GM18511 (cell line): ENCODE data around the gene CAB39.
A peak's percentile ranks its signal among the peaks of the same experiment; 100 is the strongest.

Experiments used
- ATAC-seq: cut with Tn5 transposase; IDR thresholded peaks from one replicate; pipeline ENCODE4 v1.9.1; 2021; ENCODE audit warnings: mild to moderate bottlenecking, moderate library complexity; ENCODE audit not compliant: unreplicated experiment

The CAB39 gene

DNA sequence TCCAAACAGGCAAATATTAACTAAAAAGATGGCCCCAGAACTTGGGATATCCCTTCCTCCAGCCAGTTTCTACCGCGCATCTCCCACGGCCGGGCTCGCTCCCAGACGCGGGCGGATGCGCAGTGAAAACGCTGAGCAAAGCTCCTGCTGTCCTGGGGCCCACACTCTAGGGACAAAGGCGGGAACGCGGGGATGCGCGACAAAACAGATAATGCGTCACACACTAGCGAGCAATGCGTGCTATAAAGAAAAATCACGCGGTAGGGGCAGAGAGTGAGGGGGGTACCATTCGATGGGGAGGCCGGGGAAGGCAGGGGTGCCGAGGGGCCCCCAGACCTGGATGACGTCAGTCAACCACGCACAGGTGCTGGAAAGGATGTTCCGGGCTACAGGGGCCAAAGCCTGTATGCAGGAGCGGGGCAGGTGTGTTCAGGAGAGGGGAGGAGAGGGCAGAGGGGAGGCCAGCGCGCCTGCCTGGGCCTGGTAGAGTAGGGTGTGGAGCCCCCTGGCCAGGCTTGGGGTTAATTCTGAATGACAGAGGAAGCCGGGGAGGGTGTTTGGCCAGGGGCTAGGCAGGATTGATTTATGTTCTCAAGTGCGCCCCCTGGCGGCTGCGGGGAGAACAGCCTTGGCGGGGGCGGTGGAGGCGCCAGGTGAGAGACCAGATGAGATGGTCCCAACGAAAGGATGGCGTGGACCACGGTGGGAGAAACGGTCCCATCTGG, 137.2 kb downstream of the CAB39 start:
- no peak for ATAC-seq

DNA sequence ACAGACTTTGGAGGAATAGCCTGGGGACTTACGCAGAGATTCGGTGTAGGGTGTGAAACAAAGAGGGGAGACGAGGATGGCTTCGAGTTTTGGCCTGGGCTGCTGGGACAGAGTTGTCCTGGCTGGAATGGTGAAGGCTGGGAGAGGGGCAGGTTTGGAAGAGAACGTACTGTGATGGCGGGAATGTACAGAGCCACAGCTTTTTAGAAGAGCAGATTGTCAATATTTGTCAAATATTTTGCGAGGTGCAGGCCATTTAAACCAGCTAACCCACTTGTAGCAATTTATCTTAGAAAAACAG, 137.7 kb downstream of the CAB39 start:
- ATAC-seq, result no peak

DNA sequence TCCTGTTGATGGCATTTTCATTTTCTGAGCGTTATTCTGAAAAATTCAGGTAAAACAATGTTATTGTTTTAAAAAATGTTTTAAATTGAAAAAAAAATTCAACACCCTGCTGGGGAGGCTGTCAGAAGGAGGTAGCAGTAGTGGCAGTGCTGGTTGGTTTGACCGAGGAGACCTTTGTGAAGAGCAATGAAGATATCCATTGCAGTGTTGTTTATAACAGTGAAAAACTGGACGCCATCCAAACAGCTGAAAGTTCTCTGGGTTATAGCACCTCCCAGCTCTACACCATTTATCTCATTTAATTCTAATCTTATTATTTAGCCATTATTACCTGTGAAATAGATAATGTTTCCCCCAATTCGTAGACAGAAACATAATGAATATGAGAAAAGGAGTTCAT, 139.5 kb downstream of the CAB39 start:
- ATAC-seq, result no peak

DNA sequence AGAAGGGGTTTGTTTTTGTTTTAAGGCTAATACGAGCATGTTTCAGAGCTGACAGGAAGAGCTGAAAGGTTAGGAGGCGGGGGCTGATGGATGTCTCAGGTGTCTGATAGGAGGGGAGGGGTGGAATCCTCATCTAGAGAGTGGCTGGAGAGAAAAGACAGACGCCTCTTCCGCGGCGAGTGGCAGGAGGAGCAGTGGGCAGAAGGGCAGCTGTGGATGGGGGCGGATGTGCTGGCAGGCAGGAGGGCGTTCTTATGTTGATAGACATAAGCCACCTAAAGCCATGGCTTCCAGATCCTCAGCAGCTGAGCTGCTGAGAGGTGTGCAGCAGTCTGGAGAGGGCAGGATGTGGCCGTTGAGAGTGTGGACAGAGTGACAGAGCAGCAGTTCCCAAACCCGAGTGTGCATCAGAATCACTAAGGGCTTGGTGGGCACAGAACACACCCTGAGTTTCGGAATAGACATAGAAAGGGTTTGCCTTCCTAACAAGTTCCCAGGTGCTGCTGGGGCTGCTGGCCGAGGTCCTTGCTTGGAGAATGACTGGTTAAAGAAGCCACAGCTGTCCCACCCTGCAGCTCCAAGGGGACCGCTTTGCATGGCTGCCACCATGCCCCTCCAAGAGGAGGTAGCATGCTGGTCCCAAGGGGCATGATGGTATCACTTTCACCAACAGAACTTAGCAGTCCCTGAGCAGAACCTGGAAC, 149.1 kb downstream of the CAB39 start:
- ATAC-seq, result no peak

DNA sequence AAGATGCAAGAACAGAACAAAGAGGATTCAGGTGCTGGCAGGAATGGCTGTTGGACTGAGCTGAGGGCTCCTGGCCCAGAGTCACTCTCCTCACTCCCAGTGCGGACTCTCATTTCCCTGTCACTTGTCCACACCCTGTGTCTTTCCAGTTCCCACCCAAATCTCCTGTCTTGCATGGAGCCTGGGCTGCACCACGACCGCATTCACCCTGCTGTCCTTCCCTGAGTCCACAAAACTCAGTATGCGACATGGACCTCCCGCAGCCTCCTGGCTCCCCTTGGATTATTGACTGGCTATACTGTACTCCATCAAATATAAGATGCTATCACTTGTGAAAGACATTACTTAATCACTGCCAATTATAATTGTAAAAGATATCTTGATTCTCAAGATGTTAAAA, 149.7 kb downstream of the CAB39 start:
- no peak for ATAC-seq

DNA sequence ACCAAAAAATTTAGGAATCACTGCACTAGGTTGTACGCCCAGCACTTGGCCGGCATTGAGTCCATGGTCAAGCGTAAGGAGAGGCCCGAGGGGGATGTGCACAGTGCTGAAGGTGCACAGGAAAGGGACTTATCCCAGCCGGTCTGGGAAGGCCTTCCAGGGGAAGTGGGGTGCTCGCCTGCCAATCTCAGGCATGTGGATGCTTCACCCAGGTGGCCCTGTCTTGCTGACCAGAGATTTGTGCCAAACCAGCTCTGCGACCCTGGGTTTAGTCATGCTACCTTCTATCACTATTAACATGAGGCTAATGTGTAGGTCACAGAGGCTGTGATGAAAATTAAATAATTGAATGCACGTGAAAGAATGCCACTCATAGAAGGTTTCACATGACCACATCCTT, 150.4 kb downstream of the CAB39 start:
- ATAC-seq, result no peak

DNA sequence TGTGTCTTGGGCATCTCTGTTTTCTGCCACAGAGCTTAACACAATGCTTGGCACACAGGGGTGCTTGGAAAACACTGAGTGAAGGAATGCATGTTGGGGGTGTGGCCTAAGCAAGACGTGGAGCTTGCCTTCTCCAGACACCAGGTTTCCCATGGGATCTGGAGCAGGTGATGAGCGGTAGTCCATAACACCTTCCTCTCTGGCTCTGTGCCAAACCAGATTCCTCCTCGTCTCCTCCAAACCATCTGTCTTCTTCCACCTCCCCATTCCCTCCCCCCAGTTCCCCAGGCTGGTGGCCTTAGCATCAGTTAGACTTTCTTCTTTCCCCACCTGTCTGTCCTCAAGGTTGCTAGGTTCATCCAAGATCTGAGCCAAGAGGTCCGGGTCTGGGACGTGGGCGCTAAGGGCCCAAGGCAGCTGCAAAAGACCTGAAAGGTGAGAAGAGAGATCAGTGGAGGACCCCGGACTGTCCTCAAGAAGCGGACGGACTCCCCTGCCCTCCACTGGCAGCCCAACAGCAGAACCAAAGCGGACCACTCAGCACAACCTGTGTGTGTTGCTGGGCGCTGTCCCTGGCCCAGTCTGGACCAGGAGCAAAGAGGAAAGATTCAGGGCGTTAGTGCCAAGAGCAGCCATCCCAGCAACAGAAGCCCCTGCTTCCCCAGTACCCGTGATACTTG, 150.9 kb downstream of the CAB39 start:
- ATAC-seq, result no peak

DNA sequence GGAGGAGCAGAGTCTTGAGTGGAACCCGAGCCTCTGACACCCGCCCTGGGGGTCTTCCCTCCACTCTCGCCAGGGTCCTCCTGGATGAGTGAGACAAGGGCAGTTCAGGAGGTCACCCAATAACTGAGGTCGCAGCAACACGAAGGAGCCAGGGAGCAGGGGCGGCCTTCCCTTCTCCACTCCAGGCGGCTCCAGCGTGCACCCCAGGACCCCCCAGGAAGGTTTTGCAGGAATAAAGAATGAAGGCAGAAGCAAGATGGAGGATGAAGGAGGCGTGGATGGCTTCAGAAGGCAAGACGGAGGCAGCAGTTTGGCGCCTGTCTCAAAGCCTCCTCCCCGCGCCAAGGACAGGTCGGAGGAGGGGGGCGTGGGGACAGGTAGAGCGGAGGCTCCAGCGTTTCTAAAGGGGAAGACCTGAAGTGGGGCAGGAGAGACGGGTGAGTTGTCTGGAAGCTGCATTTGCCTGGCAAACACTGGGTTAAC, 151.5 kb downstream of the CAB39 start:
- no peak for ATAC-seq

DNA sequence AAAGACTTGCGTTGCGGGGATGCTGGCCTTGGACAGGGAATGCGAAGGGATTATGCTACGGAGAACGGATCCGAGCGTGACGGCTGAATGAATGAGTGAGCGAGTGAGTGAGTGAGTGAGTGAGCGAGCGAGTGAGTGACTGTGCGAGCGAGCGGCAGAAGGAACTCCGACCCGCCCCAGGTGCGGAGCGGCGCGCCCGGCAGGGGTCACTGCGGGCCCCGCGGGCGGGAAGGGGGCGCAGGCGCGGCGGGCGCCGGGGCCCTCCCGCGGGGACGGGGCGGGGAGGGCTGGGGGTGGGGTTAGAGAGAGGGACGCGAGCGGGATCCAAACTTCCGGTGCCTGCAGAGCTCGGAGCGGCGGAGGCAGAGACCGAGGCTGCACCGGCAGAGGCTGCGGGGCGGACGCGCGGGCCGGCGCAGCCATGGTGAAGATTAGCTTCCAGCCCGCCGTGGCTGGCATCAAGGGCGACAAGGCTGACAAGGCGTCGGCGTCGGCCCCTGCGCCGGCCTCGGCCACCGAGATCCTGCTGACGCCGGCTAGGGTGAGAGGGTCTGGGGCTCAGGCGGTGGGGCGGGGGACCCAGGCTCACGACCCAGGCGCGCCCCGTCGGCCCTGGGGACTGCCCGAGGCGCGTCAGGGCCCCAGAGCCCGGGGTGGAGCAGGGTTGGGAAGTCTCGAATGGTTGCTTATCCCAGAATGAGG, 152.1 kb downstream of the CAB39 start, which contains the start of gene ITM2C:
Gene ITM2C, plus strand, starts transcription at position 338 of the 702 bp plus-strand sequence. Its CDS starts 84 bp downstream, at position 422.
- peak; percentile 75 for ATAC-seq

DNA sequence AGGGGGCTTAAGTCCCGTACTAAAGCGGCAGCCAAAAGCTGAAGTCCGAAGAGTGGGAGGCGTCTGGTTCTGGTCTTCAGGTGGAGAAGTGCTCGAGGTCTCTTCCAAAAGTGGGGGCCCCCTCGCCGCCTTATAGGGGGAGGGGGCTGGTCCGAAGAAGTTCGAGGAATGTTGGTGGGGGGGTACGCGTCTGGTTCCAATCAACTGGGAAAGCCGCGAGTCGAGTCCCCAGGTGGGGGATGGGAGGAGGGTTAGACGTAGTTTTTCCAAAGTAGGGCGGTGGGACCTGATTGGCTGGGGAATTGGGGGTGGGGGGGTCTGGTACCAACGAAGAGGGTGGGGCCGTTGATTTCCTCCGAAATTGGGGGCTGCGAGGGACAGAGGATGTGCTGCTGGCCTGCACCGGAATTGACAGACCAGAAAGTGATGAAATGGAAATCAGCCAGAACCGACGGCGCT, 152.7 kb downstream of the CAB39 start:
- no peak for ATAC-seq

DNA sequence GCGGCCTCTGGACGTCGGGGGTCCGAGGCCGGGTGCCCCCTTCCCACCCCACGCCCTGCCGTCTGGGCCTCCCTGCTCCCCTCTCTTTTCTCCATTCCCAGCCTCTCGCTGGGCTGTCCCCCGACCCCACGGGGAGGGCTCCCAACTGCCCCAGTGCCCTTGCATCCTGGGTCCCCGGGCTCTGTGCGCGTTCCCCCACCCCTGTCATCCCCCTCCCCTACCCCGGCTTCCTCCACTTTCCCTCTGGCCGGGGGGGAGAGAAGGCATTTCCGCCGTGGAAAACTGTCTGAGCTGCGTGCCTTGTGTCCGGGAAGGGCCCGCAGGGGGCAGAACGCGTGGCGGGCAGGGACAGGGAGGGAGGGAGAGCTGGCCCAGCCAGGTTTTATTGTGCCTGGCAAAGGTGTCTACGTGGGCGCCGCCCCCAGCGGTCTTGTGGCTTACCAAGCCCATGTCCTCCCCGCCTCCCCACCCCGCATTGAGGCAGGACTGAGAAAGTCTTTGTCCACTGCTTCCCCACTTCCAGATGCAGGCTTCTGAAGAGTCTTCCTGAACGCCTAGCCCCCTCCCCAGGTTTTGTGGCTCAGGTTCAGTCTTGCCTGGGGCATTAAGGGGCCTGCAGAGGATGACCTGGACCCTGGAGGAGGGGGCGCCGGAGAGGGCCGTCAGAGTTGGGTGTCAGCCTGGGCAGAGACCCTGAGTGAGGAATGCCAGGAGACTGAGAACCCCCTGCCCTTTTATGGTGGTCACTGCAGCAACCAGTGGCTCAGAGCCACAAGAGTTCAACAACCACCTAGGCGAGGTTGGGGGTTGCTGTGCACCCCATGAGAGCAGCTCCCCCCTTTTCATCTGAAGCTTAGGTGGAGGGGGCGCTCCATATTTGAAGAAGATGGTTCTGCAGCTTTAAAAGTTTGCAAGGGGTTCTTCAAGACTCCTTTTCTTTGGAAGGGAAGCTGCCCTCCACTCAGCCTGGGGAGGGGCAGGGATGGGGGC, 153.4 kb downstream of the CAB39 start:
- ATAC-seq, result no peak

DNA sequence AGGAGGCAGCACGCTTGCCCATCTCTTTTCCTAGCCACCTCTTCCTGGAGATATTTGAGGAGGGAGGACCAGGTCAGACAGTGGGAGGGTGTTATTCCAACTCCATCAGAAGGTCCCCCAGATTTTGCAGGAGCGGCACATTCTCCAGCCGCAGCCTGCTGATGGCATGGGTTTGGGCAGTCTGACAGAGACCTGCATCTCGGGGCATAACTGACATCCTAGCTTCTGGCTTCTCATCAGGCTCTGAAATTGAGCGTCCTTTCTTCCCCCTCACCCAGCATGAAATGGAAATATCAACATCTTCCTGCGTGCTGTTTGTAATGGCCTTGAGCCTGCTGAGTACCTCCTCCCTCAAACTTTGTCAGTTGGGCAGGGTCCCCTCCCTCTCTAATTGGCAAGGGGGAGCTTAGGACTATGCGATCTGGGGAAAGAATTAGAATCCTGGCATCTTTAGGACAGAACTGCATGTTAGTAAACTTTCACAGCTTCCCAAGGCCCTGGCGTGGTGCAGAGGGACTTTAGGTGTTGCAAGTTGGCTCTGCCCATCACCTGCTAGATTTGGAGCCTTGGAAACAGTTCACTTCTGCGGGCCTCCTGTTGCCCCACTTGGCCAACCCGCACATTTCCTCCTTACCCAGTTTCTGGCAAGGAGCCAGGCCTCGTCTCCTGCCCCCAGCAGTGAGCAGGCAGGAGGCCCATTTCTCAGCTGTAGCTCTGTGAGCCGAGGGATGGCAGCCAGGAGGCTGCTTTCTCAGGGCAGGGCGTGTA, 154.3 kb downstream of the CAB39 start:
- no peak for ATAC-seq

DNA sequence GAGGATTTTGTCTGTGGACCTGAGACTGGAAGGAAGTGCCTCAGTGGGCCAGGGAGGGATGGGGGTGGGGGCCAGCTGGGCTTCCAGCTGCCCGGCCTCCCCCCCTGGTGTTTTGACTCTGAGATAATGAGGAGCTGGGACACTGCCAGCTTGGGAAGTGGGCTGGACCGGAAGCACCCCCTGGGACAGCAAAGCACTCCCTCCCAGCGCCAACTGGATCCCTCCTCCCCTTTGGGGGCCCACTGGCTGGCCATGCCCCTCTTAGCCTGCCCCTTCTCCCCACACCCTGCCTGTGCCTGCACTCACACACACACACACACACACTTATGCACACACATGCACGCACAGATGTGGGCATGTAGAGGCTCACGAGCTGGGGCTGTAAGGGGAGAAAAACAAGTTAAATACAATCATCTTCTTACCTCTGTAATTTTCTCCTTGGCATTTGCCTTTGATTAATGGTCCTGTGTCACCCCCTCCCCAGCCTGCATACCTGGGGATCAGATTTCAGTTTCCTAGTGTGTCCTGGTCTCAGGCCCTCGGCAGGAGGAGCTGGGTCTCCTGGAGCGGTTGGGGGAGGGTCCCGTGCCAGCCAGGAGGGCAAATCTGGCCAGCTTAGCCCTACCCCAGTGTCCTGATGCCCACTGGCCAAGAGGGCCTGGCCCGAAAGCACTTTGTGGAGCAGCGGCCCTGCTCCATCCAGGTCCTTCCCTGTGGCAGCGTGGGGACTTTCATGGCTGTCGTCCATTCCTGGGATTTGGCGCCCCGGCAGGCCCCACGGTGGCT, 155.7 kb downstream of the CAB39 start:
- no peak for ATAC-seq

DNA sequence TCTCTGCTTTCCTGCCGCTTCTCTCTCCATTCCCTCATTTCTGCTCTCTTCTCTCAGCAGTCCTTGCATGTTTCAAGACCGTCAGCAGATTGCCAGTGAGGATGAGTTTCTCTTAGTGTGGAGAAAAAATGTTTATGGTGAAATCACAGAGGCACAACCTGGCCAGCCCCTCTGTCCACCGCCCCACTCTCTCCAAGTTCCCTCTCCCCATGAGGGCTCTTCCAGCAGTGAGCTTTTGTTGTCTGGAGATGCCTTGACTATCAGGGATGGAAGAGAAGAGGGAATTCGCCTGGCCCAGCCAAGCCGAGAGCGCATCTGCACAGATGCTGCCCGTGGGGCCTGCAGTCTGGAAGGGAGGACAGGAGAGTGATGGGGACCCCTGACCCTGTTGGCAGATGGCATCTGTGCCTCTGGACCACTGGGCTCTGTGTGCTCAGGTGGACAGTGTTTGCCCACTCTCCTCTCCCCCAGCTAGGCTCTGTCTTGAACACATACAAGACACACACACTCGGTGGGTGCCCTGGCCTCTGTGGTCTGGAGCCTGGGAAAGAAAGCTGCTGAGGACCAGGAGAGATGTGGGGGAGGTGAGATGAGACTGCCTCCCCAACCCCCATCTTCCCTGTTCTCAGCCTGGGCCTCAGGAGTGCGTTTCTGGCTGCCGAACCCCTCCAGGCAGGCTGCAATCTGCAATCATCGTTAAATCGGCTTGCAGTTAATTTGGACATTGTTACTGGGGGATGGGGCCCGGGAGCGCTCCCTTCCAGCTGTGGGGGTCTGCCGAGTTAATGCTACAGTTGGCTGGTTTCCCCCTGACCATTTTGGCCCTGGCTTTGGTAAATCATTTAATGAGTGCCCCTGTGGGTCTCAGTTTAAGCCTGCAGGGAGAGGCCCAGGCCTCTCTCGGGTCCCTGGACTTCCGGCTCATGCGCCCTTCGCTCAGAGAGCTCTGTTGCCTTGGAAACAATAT, 156.6 kb downstream of the CAB39 start:
- no peak for ATAC-seq

DNA sequence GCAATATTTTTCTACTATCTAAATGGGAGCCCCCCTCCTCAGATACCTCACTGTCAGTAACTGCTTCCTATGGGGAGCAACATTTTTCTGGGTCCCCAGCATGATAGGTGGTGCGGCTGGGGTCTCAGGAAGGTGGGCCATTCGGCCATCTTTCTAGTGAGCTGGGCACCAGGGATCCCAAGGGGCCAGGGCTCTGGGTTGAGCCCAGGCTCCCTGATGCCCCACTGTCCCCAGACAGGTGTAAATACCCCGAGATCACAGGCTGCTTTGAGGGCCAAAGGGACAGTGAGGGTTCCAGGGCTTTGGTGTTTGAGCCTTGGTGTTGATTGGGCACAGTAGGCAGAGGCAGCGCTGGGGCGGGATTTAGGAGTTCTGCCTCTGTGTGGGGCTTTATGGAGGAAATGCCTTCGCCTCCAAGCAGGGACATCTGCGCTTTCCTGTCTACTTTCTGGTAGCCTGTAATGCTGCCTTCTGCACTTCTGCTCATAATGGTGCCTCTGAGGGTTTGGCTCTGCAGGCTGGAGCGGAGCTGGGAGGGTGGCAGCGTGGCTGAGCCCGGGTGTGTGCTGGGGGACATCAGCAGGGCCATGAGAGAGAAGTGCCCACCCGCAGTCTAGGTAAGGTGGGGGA, 157.4 kb downstream of the CAB39 start:
- ATAC-seq, result no peak
